Astrocyte of the spinal cord (primary cell): Measurements from ENCODE around the gene RPS6KA2.
"Not testable (repeated sequence)": the region's sequence is repeated elsewhere in the genome, so short reads cannot be mapped to it uniquely, and the experiment has no call there.

Experiments
- DNase-seq: peaks from one replicate; pipeline ENCODE4 v3.0.0; 2011; ENCODE audit warnings: low read depth, low spot score
- H3K4me3 ChIP-seq: 2 replicates; pipeline ENCODE4 v1.5.1; 2011; ENCODE audit warnings: low read depth, mild to moderate bottlenecking, low read length, moderate library complexity
- CTCF ChIP-seq: IDR thresholded peaks from 2 replicates; pipeline ENCODE4 v1.5.1; 2012; ENCODE audit warnings: low read depth, mild to moderate bottlenecking, low read length, inconsistent platforms
- in situ Hi-C: cut with HindIII; loops from 2 replicates; pipeline ENCODE4 v1.10.0; 2017; ENCODE audit warnings: low sequenced_read_pairs

RPS6KA2 gene

GRCh38 chr6:166530211-166531095 lies 96.6 kb downstream of the RPS6KA2 start:
- no peak for TF ChIP-seq CTCF
- in situ Hi-C loops = no loop called here
- no peak overlapping the region for H3K4me3 ChIP-seq
- peak; percentile 30 for DNase-seq

DNA sequence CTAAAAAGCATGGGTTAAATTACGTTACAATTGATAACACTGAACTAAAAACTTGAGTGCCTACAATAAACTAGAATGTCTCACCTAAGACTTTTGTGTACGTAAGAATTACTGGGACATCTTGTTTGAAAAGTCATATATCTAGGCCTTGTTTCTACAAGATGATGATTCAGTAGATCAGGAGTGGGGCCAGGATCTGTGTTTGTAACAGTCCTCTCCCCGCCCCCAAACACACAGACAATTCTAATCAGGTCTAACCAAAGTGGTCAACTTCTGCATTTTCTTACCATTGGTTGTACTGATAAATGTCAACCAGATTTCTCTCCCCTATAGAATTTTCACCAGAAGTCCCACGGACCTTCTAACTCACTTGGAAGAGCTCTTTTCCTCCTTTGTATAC lies 97.5 kb downstream of the RPS6KA2 start:
- no peak overlapping the region for H3K4me3 ChIP-seq
- TF ChIP-seq CTCF = no peak
- DNase-seq = peak; percentile 12
- in situ Hi-C loops = no loop called here

- H3K4me3 ChIP-seq, DNase-seq, in situ Hi-C loops: not testable (repeated sequence)
Measured at GRCh38 chr6:166529058-166529457, 98.0 kb downstream of the RPS6KA2 start.

- H3K4me3 ChIP-seq = no peak overlapping the region
- no peak for TF ChIP-seq CTCF
- DNase-seq = no peak
- in situ Hi-C loops = no loop called here
Measured at GRCh38 chr6:166527849-166528248, 99.2 kb downstream of the RPS6KA2 start.

- in situ Hi-C loops = no loop called here
- no peak for TF ChIP-seq CTCF
- no peak for DNase-seq
- no peak overlapping the region for H3K4me3 ChIP-seq
Measured at GRCh38 chr6:166526937-166527336, 100.1 kb downstream of the RPS6KA2 start.

DNA sequence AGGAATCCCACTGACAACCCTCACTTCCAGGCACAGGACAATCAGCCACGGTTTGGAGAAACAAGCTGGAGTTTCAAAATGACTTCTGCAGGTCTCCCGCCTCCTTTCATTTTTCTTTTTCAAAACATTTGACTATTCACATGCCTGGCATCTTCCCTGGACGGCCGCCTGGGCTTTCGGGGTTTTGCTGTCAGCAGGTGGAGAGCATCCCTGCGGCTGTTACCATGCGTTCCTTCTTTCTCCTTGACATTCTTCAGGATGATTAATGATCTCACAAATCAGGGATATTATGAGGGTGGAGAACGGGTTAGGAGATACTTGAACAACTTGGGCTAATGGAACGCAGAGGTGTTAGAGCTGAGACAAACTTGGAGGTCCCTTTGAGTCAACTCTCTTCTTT lies 101.5 kb downstream of the RPS6KA2 start:
- TF ChIP-seq CTCF = no peak
- DNase-seq = no peak
- no peak overlapping the region for H3K4me3 ChIP-seq
- in situ Hi-C loops = no loop called here

- no peak for TF ChIP-seq CTCF
- in situ Hi-C loops = no loop called here
- no peak for DNase-seq
- H3K4me3 ChIP-seq = no peak overlapping the region
Measured at GRCh38 chr6:166523782-166524559, 103.1 kb downstream of the RPS6KA2 start.
